IMR-90 (cell line): Measurements from ENCODE around the gene MARS1. TPM values are rescaled to one million over a fixed set of nuclear protein-coding genes. Genes with fewer than 3 reads are reported as not detected.

Experiments used
- ATAC-seq: fragments of 200-7000 bp; cut with Tn5 transposase; 2 replicates; pipeline ENCODE4 v1.9.1; 2020; ENCODE audit warnings: low read depth, mild to moderate bottlenecking, moderate library complexity
- BruUV-seq: library from RNA; stranded (reverse); fragments of 400-500 nt; replicated peaks from 2 replicates; lab custom pipeline; 2021; lab: Mats Ljungman, UMichigan
- CTCF ChIA-PET: fragments of 300-600 bp; formaldehyde crosslinking; extraction: SDS; loops from one replicate; lab custom pipeline; 2021; ENCODE audit warnings: antibody characterized with exemption; lab: Yijun Ruan, JAX
- POLR2A ChIA-PET: fragments of 300-600 bp; sonication (Branson Sonifier 250); formaldehyde crosslinking; loops from one replicate; lab custom pipeline; 2022; ENCODE audit warnings: antibody characterized with exemption; ENCODE audit not compliant: unreplicated experiment; lab: Charles Lee
- DNase-seq: peaks from one replicate; pipeline ENCODE4 v3.0.0; 2013
- H2AFZ ChIP-seq: replicated peaks from 2 replicates; pipeline ENCODE3; 2013; ENCODE audit warnings: low read length, mild to moderate bottlenecking; ENCODE audit not compliant: poor library complexity
- H2AK5ac ChIP-seq: 2 replicates; pipeline ENCODE4 v1.6.1; 2013; ENCODE audit warnings: low read depth, low read length, inconsistent platforms
- H2AK9ac ChIP-seq: replicated peaks from 2 replicates; pipeline ENCODE3; 2013; ENCODE audit warnings: mild to moderate bottlenecking, low read depth, low read length, moderate library complexity; ENCODE audit not compliant: poor library complexity
- H2BK120ac ChIP-seq: 2 replicates; pipeline ENCODE4 v1.6.1; 2013; ENCODE audit warnings: low read depth, low read length, inconsistent platforms
- H2BK15ac ChIP-seq: 3 replicates; pipeline ENCODE4 v1.6.1; 2013; ENCODE audit warnings: low read depth, low read length, inconsistent platforms
- H2BK20ac ChIP-seq: 2 replicates; pipeline ENCODE4 v1.6.1; 2013; ENCODE audit warnings: low read depth, mild to moderate bottlenecking, inconsistent platforms, low read length, moderate library complexity
- H2BK5ac ChIP-seq: 2 replicates; pipeline ENCODE4 v1.6.1; 2013; ENCODE audit warnings: mild to moderate bottlenecking, low read depth, low read length, inconsistent platforms; ENCODE audit not compliant: poor library complexity, severe bottlenecking
- H3K14ac ChIP-seq: replicated peaks from 2 replicates; pipeline ENCODE4 v1.6.1; 2013; ENCODE audit warnings: low read depth, low read length, inconsistent platforms
- H3K18ac ChIP-seq: 2 replicates; pipeline ENCODE4 v1.6.1; 2013; ENCODE audit warnings: low read depth, low read length, control low read depth
- H3K23ac ChIP-seq: 2 replicates; pipeline ENCODE4 v1.6.1; 2013; ENCODE audit warnings: low read depth, low read length, inconsistent platforms
- H3K27ac ChIP-seq: 2 replicates; pipeline ENCODE4 v1.5.1; 2013; ENCODE audit warnings: mild to moderate bottlenecking, control low read depth, low read length; ENCODE audit not compliant: insufficient read depth
- H3K27me3 ChIP-seq: 2 replicates; pipeline ENCODE4 v1.6.1; 2013; ENCODE audit warnings: low read length; ENCODE audit not compliant: control insufficient read depth, insufficient read depth
- H3K36me3 ChIP-seq: 2 replicates; pipeline ENCODE4 v1.6.1; 2013; ENCODE audit warnings: low read length, mixed read lengths; ENCODE audit not compliant: control insufficient read depth, insufficient read depth
- H3K4ac ChIP-seq: 2 replicates; pipeline ENCODE4 v1.6.1; 2013; ENCODE audit warnings: low read depth, low read length, inconsistent platforms
- H3K4me1 ChIP-seq: 2 replicates; pipeline ENCODE4 v1.6.1; 2013; ENCODE audit warnings: low read length, mixed read lengths; ENCODE audit not compliant: control insufficient read depth, insufficient read depth
- H3K4me2 ChIP-seq: 2 replicates; pipeline ENCODE4 v1.6.1; 2013; ENCODE audit warnings: low read depth, mild to moderate bottlenecking, control low read depth, low read length, moderate library complexity
- H3K4me3 ChIP-seq: 2 replicates; pipeline ENCODE4 v1.5.1; 2013; ENCODE audit warnings: low read depth, mild to moderate bottlenecking, control low read depth, low read length, moderate library complexity; ENCODE audit not compliant: insufficient read depth
- H3K56ac ChIP-seq: 2 replicates; pipeline ENCODE4 v1.6.1; 2013; ENCODE audit warnings: low read length, inconsistent platforms; ENCODE audit not compliant: insufficient read depth; ENCODE audit errors: extremely low read depth
- H3K79me1 ChIP-seq, 2 experiments: 2 replicates each; pipeline ENCODE4 v1.6.1; 2013; ENCODE audit warnings: low read length in 2 of 2, inconsistent platforms in 1 of 2, low read depth in 1 of 2
- H3K9ac ChIP-seq: 2 replicates; pipeline ENCODE4 v1.6.1; 2013; ENCODE audit warnings: low read depth, low read length, control low read depth
- H3K9me1 ChIP-seq: 2 replicates; pipeline ENCODE4 v1.6.1; 2013; ENCODE audit warnings: low read length, inconsistent platforms; ENCODE audit not compliant: insufficient read depth
- H3K9me3 ChIP-seq: 2 replicates; pipeline ENCODE4 v1.6.1; 2013; ENCODE audit warnings: low read length; ENCODE audit not compliant: control insufficient read depth, insufficient read depth
- H4K20me1 ChIP-seq: 2 replicates; pipeline ENCODE4 v1.6.1; 2013; ENCODE audit warnings: low read length, inconsistent platforms; ENCODE audit not compliant: insufficient read depth
- H4K5ac ChIP-seq: 2 replicates; pipeline ENCODE4 v1.6.1; 2013; ENCODE audit warnings: mild to moderate bottlenecking, low read depth, low read length, control low read depth
- H4K8ac ChIP-seq, 2 experiments: 2 replicates each; pipeline ENCODE4 v1.6.1; 2013; ENCODE audit warnings: low read depth in 2 of 2, low read length in 2 of 2, control low read depth in 1 of 2, inconsistent platforms in 1 of 2
- H4K91ac ChIP-seq: 2 replicates; pipeline ENCODE4 v1.6.1; 2013; ENCODE audit warnings: low read depth, low read length, inconsistent platforms; ENCODE audit not compliant: insufficient read depth
- CEBPB ChIP-seq: IDR thresholded peaks from 2 replicates; pipeline ENCODE4 v1.6.1; 2012; ENCODE audit warnings: low read depth, low read length, improper control_type of control experiment
- NFE2L2 ChIP-seq: fragments of 150-350 bp; IDR thresholded peaks from 2 replicates; pipeline ENCODE4 v1.6.1; 2016; ENCODE audit warnings: low read depth, mild to moderate bottlenecking, low read length
- WGBS, 2 experiments: methylation state at CpG; one replicate each; pipeline versions ENCODE4 v1.1.5 to v1.1.7; 2013; ENCODE audit warnings: missing lambda C conversion rate in 2 of 2; ENCODE audit not compliant: insufficient read length in 1 of 2; ENCODE audit errors: extremely low coverage in 2 of 2; 5-methylcytosine and 5-hydroxymethylcytosine counted together
- dilution Hi-C: fragments of 300-500 bp; cut with HindIII; formaldehyde crosslinking; loops from one replicate; pipeline ENCODE4 v1.14.3; 2018; ENCODE audit warnings: low sequenced_read_pairs; ENCODE audit not compliant: unreplicated experiment
- in situ Hi-C: fragments of 300-500 bp; cut with MboI; formaldehyde crosslinking; loops from 3 replicates; pipeline ENCODE4 v1.14.3; 2019; ENCODE audit warnings: low sequenced_read_pairs, inconsistent platforms, mixed read lengths
- intact Hi-C: fragments of 100-400 bp; cut with micrococcal nuclease; formaldehyde crosslinking; loops from 2 replicates; pipeline ENCODE4 v1.10.0; 2022
- polyA plus RNA-seq, 3 experiments: library from polyadenylated mRNA; depleted of rRNA; stranded (reverse); fragments of >200 nt; gene quantifications; 2 replicates each; pipeline ENCODE4 v1.2.3, GENCODE V29; 2012; ENCODE audit warnings: low replicate concordance in 1 of 3
- total RNA-seq: library from RNA; depleted of rRNA; stranded (reverse); fragments of >200 nt; gene quantifications from 2 replicates; pipeline ENCODE4 v1.2.3, GENCODE V29; 2012

MARS1 gene
- total and polyA plus RNA-seq, 2 of the 4 experiments (the other 2 are of a cell fraction), result 156 to 164 TPM

DNA sequence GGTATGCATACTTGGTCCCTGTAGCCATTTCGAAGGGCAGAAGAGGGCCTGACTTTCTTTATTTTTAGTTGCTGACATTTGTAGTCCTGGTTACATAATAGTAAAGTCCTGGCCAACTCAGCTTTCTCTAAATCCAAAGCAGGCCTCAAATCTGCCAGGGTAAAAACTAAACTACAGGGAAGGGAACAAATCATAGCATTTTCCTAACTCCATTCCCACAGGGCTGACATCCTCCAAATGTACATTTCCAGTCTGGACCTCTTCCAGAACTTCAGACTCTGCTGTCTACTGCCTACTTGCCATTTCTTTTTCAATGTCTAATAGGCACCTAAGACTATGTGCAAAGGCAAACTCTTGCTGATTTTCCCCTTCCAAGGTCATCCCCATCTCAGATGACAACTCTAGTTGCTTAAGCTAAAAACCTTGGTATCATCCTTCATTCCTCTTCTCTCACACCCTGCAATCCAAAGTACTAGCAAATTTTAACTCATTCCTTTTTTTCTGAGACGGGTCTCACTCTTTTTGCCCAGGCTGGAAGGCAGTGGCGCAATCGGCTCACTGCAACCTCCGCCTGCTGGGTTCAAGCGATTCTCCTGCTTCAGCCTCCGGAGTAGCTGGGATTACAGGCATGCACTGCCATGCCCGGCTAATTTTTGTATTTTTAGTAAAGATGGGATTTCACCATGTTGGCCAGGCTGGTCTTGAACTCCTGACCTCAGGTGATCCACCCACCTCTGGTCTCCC is 30.5 kb downstream of the MARS1 start:
- ATAC-seq (no peak), DNase-seq (no peak)
- Histone ChIP-seq H3K9me1 (peaks cover 6% of the 10 kb centered on the region; the same call in 1 of the 2 replicates), H3K79me1 (peaks cover 10 to 69% of the 10 kb centered on the region in 2 experiments), H2AFZ (no peak overlapping the region), H3K36me3 (peaks cover 46% of the 10 kb centered on the region), H2BK15ac (no peak overlapping the region), H3K4me2 (peak overlapping the region; percentile 87), H3K4me1 (peaks cover 12% of the 10 kb centered on the region), H2BK5ac (no peak overlapping the region), H2AK5ac (no peak overlapping the region), H3K18ac (no peak overlapping the region), H4K5ac (no peak overlapping the region), H3K14ac (peak overlapping the region; percentile 5; the same call in 1 of the 2 replicates), H3K9ac (peak overlapping the region; percentile 100; the same call in 1 of the 2 replicates), H4K20me1 (peaks cover 71% of the 10 kb centered on the region), H2BK20ac (no peak overlapping the region), H3K27ac (no peak overlapping the region), H4K8ac (peak overlapping the region in 1 of 2 experiments; percentile 0; a peak in 1 of 4 replicates), H4K91ac (no peak overlapping the region), H3K9me3 (no peaks in the 10 kb centered on the region), H3K27me3 (no peaks in the 10 kb centered on the region), H3K56ac (no peak overlapping the region), H2BK120ac (no peak overlapping the region), H3K23ac (peak overlapping the region; percentile 49), H3K4me3 (peak overlapping the region; percentile 95), H3K4ac (no peak overlapping the region), H2AK9ac (no peak overlapping the region)
- 86% methylated on average over 1 of the region's 8 CpGs; no CpG with 5 or more reads in 1 of the 2 experiments for WGBS, 2 experiments
- intact Hi-C loops (no loop called here), dilution Hi-C loops (no loop called here), in situ Hi-C loops (no loop called here)
- no TSS peak for BruUV-seq
- ChIA-PET CTCF (no interaction called here), POLR2A (no interaction called here)
- TF ChIP-seq CEBPB, result 0 out of 2 replicates have a peak, but pooled peaks have one; percentile 26
- no peak for TF ChIP-seq NFE2L2
